Activated naive CD8-positive, alpha-beta T cell (primary cell): ENCODE measurements around the gene PYGO1.
"Not testable (repeated sequence)": the region's sequence is repeated elsewhere in the genome, so short reads cannot be mapped to it uniquely, and the experiment has no call there.

Experiments used
- H3K27ac Mint-ChIP-seq: one replicate; pipeline ENCODE4 v1.8.0; 2021; ENCODE audit warnings: mixed read lengths
- H3K27me3 Mint-ChIP-seq: one replicate; pipeline ENCODE4 v1.8.0; 2021; ENCODE audit warnings: mixed read lengths
- H3K36me3 Mint-ChIP-seq: one replicate; pipeline ENCODE4 v1.8.0; 2021; ENCODE audit warnings: mixed read lengths
- H3K4me1 Mint-ChIP-seq: one replicate; pipeline ENCODE4 v1.8.0; 2021; ENCODE audit warnings: low read depth, mixed read lengths
- H3K4me3 Mint-ChIP-seq: one replicate; pipeline ENCODE4 v1.8.0; 2021; ENCODE audit warnings: mild to moderate bottlenecking, mixed read lengths
- H3K9me3 Mint-ChIP-seq: one replicate; pipeline ENCODE4 v1.8.0; 2021; ENCODE audit warnings: low read depth, mixed read lengths

Gene PYGO1, protein sequence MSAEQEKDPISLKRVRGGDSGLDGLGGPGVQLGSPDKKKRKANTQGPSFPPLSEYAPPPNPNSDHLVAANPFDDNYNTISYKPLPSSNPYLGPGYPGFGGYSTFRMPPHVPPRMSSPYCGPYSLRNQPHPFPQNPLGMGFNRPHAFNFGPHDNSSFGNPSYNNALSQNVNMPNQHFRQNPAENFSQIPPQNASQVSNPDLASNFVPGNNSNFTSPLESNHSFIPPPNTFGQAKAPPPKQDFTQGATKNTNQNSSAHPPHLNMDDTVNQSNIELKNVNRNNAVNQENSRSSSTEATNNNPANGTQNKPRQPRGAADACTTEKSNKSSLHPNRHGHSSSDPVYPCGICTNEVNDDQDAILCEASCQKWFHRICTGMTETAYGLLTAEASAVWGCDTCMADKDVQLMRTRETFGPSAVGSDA

GRCh38 chr15:55588070-55588814 is at the start of gene PYGO1:
Gene PYGO1 (minus strand): TSS chr15:55588345. CDS start chr15:55587883, 462 bp downstream.
- Mint-ChIP-seq H3K27ac (no peak within 1 kb of the TSS), H3K4me1 (peaks cover 3% of the 10 kb centered on the region), H3K36me3 (peaks cover 2% of the 10 kb centered on the region), H3K27me3 (peaks cover 27% of the 10 kb centered on the region), H3K9me3 (no peaks in the 10 kb centered on the region), H3K4me3 (peak within 1 kb of the TSS; percentile 82)

- no peaks in the 10 kb centered on the region for H3K36me3 Mint-ChIP-seq
- H3K27ac Mint-ChIP-seq: no peak overlapping the region
- no peaks in the 10 kb centered on the region for H3K4me1 Mint-ChIP-seq
- no peak overlapping the region for H3K4me3 Mint-ChIP-seq
- H3K27me3 Mint-ChIP-seq: peaks cover 3% of the 10 kb centered on the region
- no peaks in the 10 kb centered on the region for H3K9me3 Mint-ChIP-seq
Measured at GRCh38 chr15:55637086-55637485, 48.9 kb upstream of the PYGO1 start.

- H3K36me3 Mint-ChIP-seq: no peaks in the 10 kb centered on the region
- no peak overlapping the region for H3K4me3 Mint-ChIP-seq
- no peak overlapping the region for H3K27ac Mint-ChIP-seq
- H3K4me1 Mint-ChIP-seq: no peaks in the 10 kb centered on the region
- no peaks in the 10 kb centered on the region for H3K9me3 Mint-ChIP-seq
- no peaks in the 10 kb centered on the region for H3K27me3 Mint-ChIP-seq
Measured at GRCh38 chr15:55633731-55634130, 45.6 kb upstream of the PYGO1 start.

DNA sequence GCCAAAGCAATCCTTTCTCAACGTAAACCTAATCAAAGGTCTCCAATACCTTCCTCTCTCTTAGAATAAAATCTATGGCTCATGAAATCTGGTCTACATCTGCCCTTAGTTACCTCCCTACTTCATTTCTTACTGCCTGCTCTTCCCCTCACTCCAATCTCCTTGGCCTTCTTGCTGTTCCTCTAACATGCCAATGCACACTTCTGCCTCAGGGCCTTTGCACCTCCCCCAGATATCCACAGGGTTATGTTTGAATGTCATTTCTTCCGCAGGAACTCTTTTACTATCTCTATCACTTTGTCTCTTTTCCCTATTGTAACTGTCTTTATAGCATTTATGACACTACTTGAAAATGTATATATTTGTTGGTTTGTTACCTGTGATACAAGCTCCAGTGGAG is 44.3 kb upstream of the PYGO1 start:
- no peak overlapping the region for H3K27ac Mint-ChIP-seq
- no peaks in the 10 kb centered on the region for H3K36me3 Mint-ChIP-seq

DNA sequence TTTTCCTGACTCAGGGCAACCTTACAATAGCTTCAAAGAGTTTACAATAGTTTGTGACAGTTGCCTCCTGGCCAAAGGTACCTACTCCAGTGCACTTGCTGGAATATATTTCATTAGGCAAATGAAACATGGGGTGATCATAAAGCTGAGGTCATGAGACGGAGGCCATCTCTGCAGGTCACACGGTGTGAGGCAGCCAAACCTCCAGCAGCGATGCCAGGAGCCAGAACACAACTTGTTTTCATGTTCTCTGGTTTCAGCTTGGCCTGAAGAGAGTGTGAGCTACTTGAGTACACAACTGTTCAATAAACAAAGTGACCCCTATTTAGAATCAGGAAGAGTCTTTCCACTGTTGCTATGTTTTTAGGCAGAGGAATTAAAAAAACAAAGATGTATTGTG is 42.7 kb upstream of the PYGO1 start:
- H3K36me3 Mint-ChIP-seq: no peaks in the 10 kb centered on the region
- no peaks in the 10 kb centered on the region for H3K9me3 Mint-ChIP-seq
- H3K27ac Mint-ChIP-seq: no peak overlapping the region
- H3K4me3 Mint-ChIP-seq: no peak overlapping the region
- H3K27me3 Mint-ChIP-seq: no peaks in the 10 kb centered on the region
- H3K4me1 Mint-ChIP-seq: no peaks in the 10 kb centered on the region

More for the DNA sequence above, 44.3 kb upstream of the PYGO1 start:
- no peaks in the 10 kb centered on the region for H3K4me1 Mint-ChIP-seq
- H3K27me3 Mint-ChIP-seq: no peaks in the 10 kb centered on the region
- H3K4me3 Mint-ChIP-seq: no peak overlapping the region
- no peaks in the 10 kb centered on the region for H3K9me3 Mint-ChIP-seq

DNA sequence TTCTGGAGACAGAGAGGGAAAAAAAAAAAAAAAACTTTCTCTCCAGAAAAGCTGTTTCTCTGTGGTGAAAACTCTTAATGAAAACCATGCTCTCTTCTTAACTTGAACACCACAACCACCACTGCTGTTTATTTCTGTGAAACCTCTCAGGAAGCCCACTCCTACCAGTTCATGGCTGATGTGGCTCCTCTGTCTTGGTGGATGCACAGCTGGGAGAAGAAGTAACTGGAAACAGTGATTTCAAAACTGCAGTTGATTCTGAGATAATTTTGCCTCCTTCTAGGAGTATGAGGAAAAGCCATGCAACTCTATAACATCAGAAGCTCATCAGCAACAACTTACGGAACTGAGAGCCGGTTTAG is 40.2 kb upstream of the PYGO1 start:
- Mint-ChIP-seq H3K27me3 (no peaks in the 10 kb centered on the region), H3K4me3 (no peak overlapping the region), H3K36me3 (no peaks in the 10 kb centered on the region), H3K9me3 (no peaks in the 10 kb centered on the region), H3K4me1 (no peaks in the 10 kb centered on the region), H3K27ac (no peak overlapping the region)

- Mint-ChIP-seq H3K36me3 (no peaks in the 10 kb centered on the region), H3K4me1 (no peaks in the 10 kb centered on the region), H3K4me3 (no peak overlapping the region), H3K27ac (no peak overlapping the region), H3K27me3 (no peaks in the 10 kb centered on the region), H3K9me3 (no peaks in the 10 kb centered on the region)
Measured at GRCh38 chr15:55627730-55628368, 39.7 kb upstream of the PYGO1 start.

DNA sequence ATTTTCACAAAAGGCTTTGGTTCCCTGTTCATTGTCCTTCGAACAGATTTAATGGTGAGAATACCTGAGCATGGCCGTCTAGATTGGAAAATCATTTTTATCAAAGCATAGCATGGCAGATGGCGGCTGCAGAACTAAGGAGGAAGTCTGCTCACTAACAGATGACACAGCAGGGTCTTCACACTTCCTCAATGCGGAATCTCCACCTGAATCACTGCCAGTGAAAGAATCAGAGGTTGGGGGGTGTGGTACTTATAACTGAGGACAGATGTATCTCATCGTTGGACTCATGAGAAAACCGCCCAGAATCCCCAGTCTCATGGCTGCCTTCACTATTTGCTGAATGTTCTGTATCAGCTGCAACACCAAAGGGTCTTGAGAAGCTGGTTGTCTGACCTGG is 31.6 kb upstream of the PYGO1 start:
- no peak overlapping the region for H3K4me3 Mint-ChIP-seq
- H3K27ac Mint-ChIP-seq: no peak overlapping the region
- no peaks in the 10 kb centered on the region for H3K4me1 Mint-ChIP-seq
- peaks cover 7% of the 10 kb centered on the region for H3K27me3 Mint-ChIP-seq
- H3K36me3 Mint-ChIP-seq: no peaks in the 10 kb centered on the region
- H3K9me3 Mint-ChIP-seq: no peaks in the 10 kb centered on the region

GRCh38 chr15:55618387-55618786 is 30.2 kb upstream of the PYGO1 start:
- H3K27me3 Mint-ChIP-seq: peaks cover 12% of the 10 kb centered on the region
- no peaks in the 10 kb centered on the region for H3K36me3 Mint-ChIP-seq
- H3K4me1 Mint-ChIP-seq: no peaks in the 10 kb centered on the region

DNA sequence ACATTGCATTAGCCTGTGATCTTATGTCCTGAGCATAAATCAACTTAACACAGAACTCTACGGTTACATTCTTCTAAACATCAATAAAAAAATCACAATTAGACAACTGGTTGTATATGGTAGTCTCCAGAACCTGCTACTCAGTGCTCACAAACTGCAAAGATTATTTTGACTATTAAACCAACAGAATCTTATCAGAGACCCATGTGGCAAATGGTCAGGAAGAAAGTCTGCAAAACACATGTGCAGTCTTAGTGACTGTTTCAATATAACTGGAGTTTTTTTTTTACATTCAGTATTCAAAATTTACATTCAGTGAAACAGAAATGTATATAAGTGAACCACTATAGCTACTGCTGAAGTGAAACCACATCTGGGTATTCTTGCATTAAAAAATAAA is 27.3 kb upstream of the PYGO1 start:
- Mint-ChIP-seq H3K4me1 (no peaks in the 10 kb centered on the region), H3K4me3 (no peak overlapping the region), H3K9me3 (no peaks in the 10 kb centered on the region), H3K27ac (no peak overlapping the region), H3K36me3 (no peaks in the 10 kb centered on the region), H3K27me3 (peaks cover 15% of the 10 kb centered on the region)

More at GRCh38 chr15:55618387-55618786, 30.2 kb upstream of the PYGO1 start:
- Mint-ChIP-seq H3K27ac (no peak overlapping the region), H3K4me3 (no peak overlapping the region), H3K9me3 (no peaks in the 10 kb centered on the region)

DNA sequence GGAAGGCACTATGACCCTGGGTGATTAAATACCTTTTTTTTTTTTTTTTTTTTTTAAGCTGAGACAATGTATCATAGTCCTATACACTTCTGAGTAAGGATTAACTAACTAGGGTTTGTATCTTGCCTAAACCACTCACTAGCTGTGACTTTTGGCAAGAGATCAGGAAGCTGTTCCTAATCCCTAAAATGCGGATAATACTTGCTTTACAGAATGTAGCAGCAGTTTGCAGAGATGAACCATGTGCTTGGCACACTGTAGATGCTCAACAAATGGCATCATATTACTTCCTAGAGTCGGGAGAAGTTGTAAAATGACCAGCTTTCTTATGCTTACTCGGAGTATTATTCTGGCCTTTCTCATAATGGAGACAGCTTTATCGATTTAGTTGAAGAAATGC is 25.6 kb upstream of the PYGO1 start:
- H3K27ac Mint-ChIP-seq: no peak overlapping the region
- H3K4me1 Mint-ChIP-seq: no peaks in the 10 kb centered on the region
- H3K27me3 Mint-ChIP-seq: peaks cover 14% of the 10 kb centered on the region
- no peaks in the 10 kb centered on the region for H3K9me3 Mint-ChIP-seq
- no peaks in the 10 kb centered on the region for H3K36me3 Mint-ChIP-seq
- no peak overlapping the region for H3K4me3 Mint-ChIP-seq

GRCh38 chr15:55606214-55606613 is 18.1 kb upstream of the PYGO1 start:
- no peak overlapping the region for H3K27ac Mint-ChIP-seq
- no peak overlapping the region for H3K4me3 Mint-ChIP-seq
- no peaks in the 10 kb centered on the region for H3K4me1 Mint-ChIP-seq
- H3K9me3 Mint-ChIP-seq: peaks cover 5% of the 10 kb centered on the region
- H3K27me3 Mint-ChIP-seq: peaks cover 5% of the 10 kb centered on the region
- H3K36me3 Mint-ChIP-seq: peaks cover 2% of the 10 kb centered on the region

DNA sequence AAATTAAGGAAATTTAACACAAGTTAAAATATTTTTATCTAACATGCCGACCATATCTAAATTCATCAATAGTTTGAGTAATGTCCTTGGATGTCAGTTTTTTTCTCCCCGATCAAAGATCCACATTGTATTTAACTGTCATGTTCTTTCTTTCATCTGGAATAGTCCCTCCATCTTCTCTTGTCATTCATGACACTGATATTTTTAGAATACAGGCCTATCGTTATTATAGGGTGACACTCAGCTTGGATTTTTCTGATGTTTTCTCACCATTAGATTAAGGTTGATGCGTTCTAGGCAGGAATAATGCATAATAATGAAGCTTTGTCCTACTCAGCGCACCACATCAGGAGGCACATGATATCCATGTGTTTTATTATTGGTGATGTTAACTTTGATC is 13.2 kb upstream of the PYGO1 start:
- Mint-ChIP-seq H3K27ac (no peak overlapping the region), H3K9me3 (no peaks in the 10 kb centered on the region)

DNA sequence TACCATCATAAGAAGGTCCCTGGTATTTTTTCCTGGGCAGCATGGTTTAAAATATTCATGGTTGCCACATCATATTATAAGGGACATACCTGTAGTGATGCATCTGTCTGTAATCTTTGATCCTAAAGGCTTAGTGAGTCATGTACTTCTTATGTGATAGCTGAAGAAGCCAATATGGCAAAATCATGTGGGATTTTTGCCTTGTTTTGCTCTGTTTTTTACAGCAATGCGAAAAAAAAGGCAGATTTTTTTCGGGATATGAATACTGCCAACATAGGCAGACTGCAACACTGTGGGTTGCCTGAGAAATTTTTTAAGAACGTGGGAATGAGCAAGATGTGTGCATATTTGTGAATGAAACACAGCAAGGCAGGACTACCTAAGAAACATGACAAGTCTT is 11.3 kb upstream of the PYGO1 start:
- Mint-ChIP-seq H3K27me3 (peaks cover 8% of the 10 kb centered on the region), H3K36me3 (no peaks in the 10 kb centered on the region), H3K27ac (no peak overlapping the region), H3K4me3 (no peak overlapping the region), H3K9me3 (no peaks in the 10 kb centered on the region), H3K4me1 (no peaks in the 10 kb centered on the region)

More for the DNA sequence above, 13.2 kb upstream of the PYGO1 start:
- Mint-ChIP-seq H3K4me1 (no peaks in the 10 kb centered on the region), H3K27me3 (peaks cover 6% of the 10 kb centered on the region), H3K4me3 (no peak overlapping the region), H3K36me3 (peaks cover 2% of the 10 kb centered on the region)

GRCh38 chr15:55593019-55593418 is 4.9 kb upstream of the PYGO1 start:
- not testable (repeated sequence) for H3K4me3 Mint-ChIP-seq
- H3K27me3 Mint-ChIP-seq: peaks cover 23% of the 10 kb centered on the region

More at GRCh38 chr15:55593019-55593418, 4.9 kb upstream of the PYGO1 start:
- H3K27ac Mint-ChIP-seq, H3K36me3 Mint-ChIP-seq, H3K4me1 Mint-ChIP-seq, H3K9me3 Mint-ChIP-seq: not testable (repeated sequence)
